Uterus (tissue), 4 donors: ENCODE results near the gene IFT20. TPM values are rescaled to one million over a fixed set of nuclear protein-coding genes. Genes with fewer than 3 reads are reported as not detected.

ENCODE experiments used
- DNase-seq, 2 donors: peaks; one replicate each; pipeline ENCODE4 v3.0.0-alpha.2; 2019 to 2020
- H3K27ac ChIP-seq, 2 donors: fragments of 200-600 bp; sonication (generic); 1 replicate in 1 of 2; 2 replicates in 1 of 2; pipeline ENCODE4 v1.5.1; 2016 to 2018
- H3K27me3 ChIP-seq, 2 donors: fragments of 200-600 bp; sonication (generic); one replicate each; pipeline ENCODE4 v1.5.1; 2018 to 2019; ENCODE audit warnings: control low read depth in 1 of 2
- H3K36me3 ChIP-seq, 2 donors: fragments of 200-600 bp; sonication (generic); one replicate each; pipeline ENCODE4 v1.5.1; 2019; ENCODE audit warnings: control low read depth in 1 of 2
- H3K4me1 ChIP-seq, 2 donors: fragments of 200-600 bp; sonication (generic); one replicate each; pipeline ENCODE4 v1.5.1; 2018 to 2019; ENCODE audit warnings: control low read depth in 1 of 2
- H3K4me3 ChIP-seq, 2 donors: fragments of 200-600 bp; sonication (generic); 1 replicate in 1 of 2; 2 replicates in 1 of 2; pipeline ENCODE4 v1.5.1; 2018 to 2019; ENCODE audit warnings: mild to moderate bottlenecking in 1 of 2
- H3K9me3 ChIP-seq, 2 donors: fragments of 200-600 bp; sonication (generic); one replicate each; pipeline ENCODE4 v1.5.1; 2019; ENCODE audit warnings: control low read depth in 1 of 2
- POLR2A ChIP-seq, 2 donors: fragments of 450-650 bp; IDR thresholded peaks; one replicate each; pipeline ENCODE4 v1.6.1; 2016; ENCODE audit warnings: antibody characterized with exemption in 2 of 2, mild to moderate bottlenecking in 1 of 2, moderate library complexity in 1 of 2
- intact Hi-C: fragments of 100-400 bp; cut with DNase I; formaldehyde crosslinking; loops from one replicate; pipeline ENCODE4 v1.15.1; 2023; ENCODE audit warnings: low total_unique reads
- total RNA-seq, 4 donors: library from RNA; depleted of rRNA in 3 of 4; stranded (reverse); fragments of >200 nt in 3 of 4; gene quantifications; one replicate each; pipeline versions ENCODE4 v1.1.0 to v1.2.4, GENCODE V29; 2014 to 2023
- TF ChIP-seq, protein P1 (sequence below), 4 experiments: fragments of 200-600 bp in 2 of 4; fragments of 450-650 bp in 2 of 4; sonication (generic) in 2 of 4; IDR thresholded peaks; one replicate each; pipeline ENCODE4 v1.5.1; 2016 to 2019; ENCODE audit warnings: antibody characterized with exemption in 4 of 4, mild to moderate bottlenecking in 2 of 4, moderate library complexity in 1 of 4
- donor health status: DM: yes; HTN: yes; CAD: no.

IFT20 gene
- total RNA-seq, 4 donors from 2014 or later, result 30.5 to 241 (median 59.1) TPM

- H3K27me3 ChIP-seq, result no peaks in the 10 kb centered on the region
- no peaks in the 10 kb centered on the region for H3K36me3 ChIP-seq
- peak overlapping the region; percentile 70 to 91 for H3K27ac ChIP-seq
- TF ChIP-seq, protein P1, sequence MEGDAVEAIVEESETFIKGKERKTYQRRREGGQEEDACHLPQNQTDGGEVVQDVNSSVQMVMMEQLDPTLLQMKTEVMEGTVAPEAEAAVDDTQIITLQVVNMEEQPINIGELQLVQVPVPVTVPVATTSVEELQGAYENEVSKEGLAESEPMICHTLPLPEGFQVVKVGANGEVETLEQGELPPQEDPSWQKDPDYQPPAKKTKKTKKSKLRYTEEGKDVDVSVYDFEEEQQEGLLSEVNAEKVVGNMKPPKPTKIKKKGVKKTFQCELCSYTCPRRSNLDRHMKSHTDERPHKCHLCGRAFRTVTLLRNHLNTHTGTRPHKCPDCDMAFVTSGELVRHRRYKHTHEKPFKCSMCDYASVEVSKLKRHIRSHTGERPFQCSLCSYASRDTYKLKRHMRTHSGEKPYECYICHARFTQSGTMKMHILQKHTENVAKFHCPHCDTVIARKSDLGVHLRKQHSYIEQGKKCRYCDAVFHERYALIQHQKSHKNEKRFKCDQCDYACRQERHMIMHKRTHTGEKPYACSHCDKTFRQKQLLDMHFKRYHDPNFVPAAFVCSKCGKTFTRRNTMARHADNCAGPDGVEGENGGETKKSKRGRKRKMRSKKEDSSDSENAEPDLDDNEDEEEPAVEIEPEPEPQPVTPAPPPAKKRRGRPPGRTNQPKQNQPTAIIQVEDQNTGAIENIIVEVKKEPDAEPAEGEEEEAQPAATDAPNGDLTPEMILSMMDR (IDR thresholded peaks at IDR 0.05), result no peak
- TF ChIP-seq POLR2A (IDR thresholded peaks at IDR 0.05), result no peak
- intact Hi-C loops, result no loop called here
- peaks cover 6 to 16% of the 10 kb centered on the region in 2 donors for H3K4me1 ChIP-seq
- peak overlapping the region; percentile 98 to 99 for H3K4me3 ChIP-seq
- no peaks in the 10 kb centered on the region for H3K9me3 ChIP-seq
- no peak for DNase-seq
Observed at GRCh38 chr17:28334666-28335200, 539 bp downstream of the IFT20 start.

GRCh38 chr17:28334171-28334570, 1.1 kb downstream of the IFT20 start:
- intact Hi-C loops, result no loop called here
- no peak for DNase-seq
- no peaks in the 10 kb centered on the region for H3K9me3 ChIP-seq
- no peak for TF ChIP-seq POLR2A (IDR thresholded peaks at IDR 0.05)
- TF ChIP-seq, protein P1 (IDR thresholded peaks at IDR 0.05), result no peak
- peak overlapping the region; percentile 98 to 99 for H3K4me3 ChIP-seq
- H3K4me1 ChIP-seq, result peaks cover 6 to 16% of the 10 kb centered on the region in 2 donors
- no peak overlapping the region for H3K27ac ChIP-seq
- no peaks in the 10 kb centered on the region for H3K27me3 ChIP-seq
- no peaks in the 10 kb centered on the region for H3K36me3 ChIP-seq

DNA sequence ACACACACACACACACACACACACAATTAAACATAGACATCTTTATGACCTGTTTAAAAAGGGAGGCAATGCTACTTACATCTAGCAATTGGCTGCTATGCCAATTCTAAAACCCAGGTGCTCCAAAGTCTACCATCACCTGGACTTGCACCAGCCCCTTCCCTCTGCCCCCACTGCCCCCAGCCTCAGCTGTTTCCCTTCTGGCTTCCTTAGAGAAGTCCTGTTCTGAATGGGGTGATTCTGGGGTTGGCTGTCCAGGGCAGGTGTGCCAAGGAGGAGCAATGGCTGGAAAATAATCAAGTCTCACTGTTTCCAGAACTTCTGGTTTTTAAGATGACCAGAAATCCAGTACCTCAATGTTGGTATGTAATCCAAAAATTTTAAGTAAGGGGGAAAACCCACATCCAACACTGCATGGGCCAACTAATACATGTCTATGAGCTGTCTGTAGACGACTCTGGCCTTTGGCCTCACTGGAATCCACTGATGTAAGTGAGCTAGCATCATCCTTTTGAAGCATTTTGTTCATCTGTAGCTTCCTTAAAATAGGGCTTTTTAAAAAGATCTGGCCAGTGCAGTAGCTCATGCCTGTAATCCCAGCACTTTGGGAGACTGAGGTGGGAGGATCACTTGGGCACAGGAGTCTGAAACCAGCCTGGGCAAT, 2.1 kb downstream of the IFT20 start:
- Histone ChIP-seq H3K27me3 (no peaks in the 10 kb centered on the region), H3K36me3 (no peaks in the 10 kb centered on the region), H3K4me3 (no peak overlapping the region), H3K4me1 (peaks cover 6 to 16% of the 10 kb centered on the region in 2 donors), H3K27ac (no peak overlapping the region), H3K9me3 (no peaks in the 10 kb centered on the region)
- no peak for DNase-seq
- no peak for TF ChIP-seq POLR2A (IDR thresholded peaks at IDR 0.05)
- TF ChIP-seq, protein P1 (IDR thresholded peaks at IDR 0.05), result no peak
- intact Hi-C loops, result no loop called here

GRCh38 chr17:28331891-28332420, 3.3 kb downstream of the IFT20 start:
- H3K27ac ChIP-seq, result no peak overlapping the region
- intact Hi-C loops, result no loop called here
- no peaks in the 10 kb centered on the region for H3K9me3 ChIP-seq
- H3K4me3 ChIP-seq, result no peak overlapping the region
- H3K4me1 ChIP-seq, result peaks cover 5 to 6% of the 10 kb centered on the region in 2 donors
- TF ChIP-seq, protein P1 (IDR thresholded peaks at IDR 0.05), result no peak
- TF ChIP-seq POLR2A (IDR thresholded peaks at IDR 0.05), result no peak
- DNase-seq, result no peak
- H3K36me3 ChIP-seq, result no peaks in the 10 kb centered on the region
- H3K27me3 ChIP-seq, result no peaks in the 10 kb centered on the region

GRCh38 chr17:28330671-28331070, 4.6 kb downstream of the IFT20 start:
- no peak for DNase-seq
- intact Hi-C loops, result no loop called here
- H3K27ac ChIP-seq, result no peak overlapping the region
- no peaks in the 10 kb centered on the region for H3K9me3 ChIP-seq
- no peak overlapping the region for H3K4me3 ChIP-seq
- TF ChIP-seq, protein P1 (IDR thresholded peaks at IDR 0.05), result no peak
- TF ChIP-seq POLR2A (IDR thresholded peaks at IDR 0.05), result no peak
- H3K36me3 ChIP-seq, result no peaks in the 10 kb centered on the region
- no peaks in the 10 kb centered on the region for H3K4me1 ChIP-seq
- H3K27me3 ChIP-seq, result no peaks in the 10 kb centered on the region
